Vagina (tissue), 2 donors: Measurements from ENCODE around the gene PKDCC. TPM values are rescaled to one million over a fixed set of nuclear protein-coding genes. Genes with fewer than 3 reads are reported as not detected.
A peak's percentile ranks its signal among the peaks of the same experiment; 100 is the strongest.

Experiments
- DNase-seq, 2 donors: peaks; one replicate each; pipeline ENCODE4 v3.0.0-alpha.2; 2017; ENCODE audit errors: extremely low spot score in 2 of 2
- H3K27ac ChIP-seq: fragments of 200-600 bp; sonication (generic); one replicate; pipeline ENCODE4 v1.5.1; 2019
- H3K27me3 ChIP-seq: fragments of 200-600 bp; sonication (generic); one replicate; pipeline ENCODE4 v1.5.1; 2019
- H3K36me3 ChIP-seq, 2 donors: fragments of 200-600 bp; sonication (generic); one replicate each; pipeline ENCODE4 v1.5.1; 2017 to 2019
- H3K4me1 ChIP-seq: fragments of 200-600 bp; sonication (generic); one replicate; pipeline ENCODE4 v1.5.1; 2019
- H3K4me3 ChIP-seq, 2 donors: fragments of 200-600 bp; sonication (generic); 1 replicate in 1 of 2; 2 replicates in 1 of 2; pipeline ENCODE4 v1.5.1; 2016 to 2019
- H3K9me3 ChIP-seq: fragments of 200-600 bp; sonication (generic); one replicate; pipeline ENCODE4 v1.5.1; 2019
- POLR2A ChIP-seq, 2 donors: fragments of 450-650 bp; IDR thresholded peaks; one replicate each; pipeline ENCODE4 v1.6.1; 2017; ENCODE audit warnings: antibody characterized with exemption in 2 of 2, mild to moderate bottlenecking in 2 of 2, moderate library complexity in 2 of 2
- POLR2AphosphoS5 ChIP-seq, 2 donors: sonication (generic); formaldehyde crosslinking; IDR thresholded peaks; one replicate each; pipeline ENCODE4 v1.9.0; 2017; ENCODE audit warnings: antibody characterized with exemption in 2 of 2, mild to moderate bottlenecking in 2 of 2, low read depth in 1 of 2; ENCODE audit not compliant: insufficient read depth in 1 of 2
- intact Hi-C: fragments of 100-400 bp; cut with DNase I; formaldehyde crosslinking; loops from one replicate; pipeline ENCODE4 v1.15.1; 2023
- total RNA-seq: library from RNA; depleted of rRNA; stranded (reverse); fragments of >200 nt; gene quantifications from one replicate; pipeline ENCODE4 v1.2.3, GENCODE V29; 2016
- TF ChIP-seq, protein P1 (sequence below), 3 experiments: fragments of 450-650 bp in 2 of 3; fragments of 200-600 bp in 1 of 3; sonication (generic) in 1 of 3; IDR thresholded peaks; one replicate each; pipeline ENCODE4 v1.5.1; 2017 to 2019; ENCODE audit warnings: antibody characterized with exemption in 3 of 3, mild to moderate bottlenecking in 2 of 3, moderate library complexity in 2 of 3

The PKDCC gene
- total RNA-seq, 1 donor from 2014 or later, result 146 TPM

DNA sequence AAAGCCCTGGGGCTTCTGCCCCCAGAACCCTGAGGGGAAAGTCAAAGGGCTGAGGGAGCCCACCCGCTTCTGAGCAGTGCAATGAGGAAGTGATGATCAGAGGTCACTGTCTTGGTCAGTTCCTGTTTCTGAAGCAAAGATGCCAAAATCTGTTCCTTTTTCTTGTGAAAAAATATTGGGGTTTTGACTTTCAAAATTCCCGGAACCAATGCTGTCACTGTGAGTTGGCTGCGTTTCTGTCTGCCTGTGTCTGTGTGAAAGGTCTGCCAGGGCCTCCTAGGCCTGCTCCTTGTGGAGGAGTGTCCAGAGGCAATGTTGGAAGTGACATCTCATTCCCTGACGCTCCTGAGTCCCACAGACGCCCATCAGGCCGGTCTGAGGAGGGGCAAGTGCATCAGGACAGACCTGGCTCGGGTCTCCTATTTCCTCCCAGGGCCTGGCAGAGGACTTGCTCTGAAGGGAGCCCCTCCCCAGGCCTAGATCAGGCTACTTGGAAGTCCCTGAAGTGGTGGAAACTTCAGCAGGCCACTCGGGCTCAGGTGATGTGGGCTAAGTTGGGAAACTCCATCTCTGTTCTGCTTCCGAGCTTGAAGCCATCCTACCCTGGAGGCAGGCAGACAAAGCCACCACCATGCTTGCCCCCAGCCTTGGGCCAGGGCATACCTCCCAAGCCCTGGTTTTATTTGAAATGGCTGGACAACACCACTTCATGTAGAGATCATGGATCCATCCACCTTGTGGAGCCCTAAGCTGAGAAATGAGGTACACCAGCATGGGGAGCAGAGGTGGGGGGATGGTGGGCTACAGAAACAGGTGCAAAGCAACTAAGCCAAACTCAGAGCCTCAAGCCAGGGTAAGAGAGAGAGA is 51.0 kb downstream of the PKDCC start:
- intact Hi-C loops, result loop anchor here (5.0 to 10.0 kb wide), 2 partner anchors 138 to 236 kb away; no protein-coding TSS in a partner anchor
- no peak for DNase-seq
- peaks cover 21% of the 10 kb centered on the region for H3K4me1 ChIP-seq
- H3K4me3 ChIP-seq, result no peak overlapping the region
- no peaks in the 10 kb centered on the region for H3K9me3 ChIP-seq
- TF ChIP-seq POLR2AphosphoS5 (IDR thresholded peaks at IDR 0.05; ENCODE audit: insufficient read depth in 1 of 2, low read depth in 1 of 2), result peak in 1 of 2 donors; percentile 19
- TF ChIP-seq, protein P1, sequence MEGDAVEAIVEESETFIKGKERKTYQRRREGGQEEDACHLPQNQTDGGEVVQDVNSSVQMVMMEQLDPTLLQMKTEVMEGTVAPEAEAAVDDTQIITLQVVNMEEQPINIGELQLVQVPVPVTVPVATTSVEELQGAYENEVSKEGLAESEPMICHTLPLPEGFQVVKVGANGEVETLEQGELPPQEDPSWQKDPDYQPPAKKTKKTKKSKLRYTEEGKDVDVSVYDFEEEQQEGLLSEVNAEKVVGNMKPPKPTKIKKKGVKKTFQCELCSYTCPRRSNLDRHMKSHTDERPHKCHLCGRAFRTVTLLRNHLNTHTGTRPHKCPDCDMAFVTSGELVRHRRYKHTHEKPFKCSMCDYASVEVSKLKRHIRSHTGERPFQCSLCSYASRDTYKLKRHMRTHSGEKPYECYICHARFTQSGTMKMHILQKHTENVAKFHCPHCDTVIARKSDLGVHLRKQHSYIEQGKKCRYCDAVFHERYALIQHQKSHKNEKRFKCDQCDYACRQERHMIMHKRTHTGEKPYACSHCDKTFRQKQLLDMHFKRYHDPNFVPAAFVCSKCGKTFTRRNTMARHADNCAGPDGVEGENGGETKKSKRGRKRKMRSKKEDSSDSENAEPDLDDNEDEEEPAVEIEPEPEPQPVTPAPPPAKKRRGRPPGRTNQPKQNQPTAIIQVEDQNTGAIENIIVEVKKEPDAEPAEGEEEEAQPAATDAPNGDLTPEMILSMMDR (IDR thresholded peaks at IDR 0.05), result no peak
- no peak for TF ChIP-seq POLR2A (IDR thresholded peaks at IDR 0.05)
- no peaks in the 10 kb centered on the region for H3K27me3 ChIP-seq
- peak overlapping the region; percentile 43 for H3K27ac ChIP-seq
- H3K36me3 ChIP-seq, result no peaks in the 10 kb centered on the region

DNA sequence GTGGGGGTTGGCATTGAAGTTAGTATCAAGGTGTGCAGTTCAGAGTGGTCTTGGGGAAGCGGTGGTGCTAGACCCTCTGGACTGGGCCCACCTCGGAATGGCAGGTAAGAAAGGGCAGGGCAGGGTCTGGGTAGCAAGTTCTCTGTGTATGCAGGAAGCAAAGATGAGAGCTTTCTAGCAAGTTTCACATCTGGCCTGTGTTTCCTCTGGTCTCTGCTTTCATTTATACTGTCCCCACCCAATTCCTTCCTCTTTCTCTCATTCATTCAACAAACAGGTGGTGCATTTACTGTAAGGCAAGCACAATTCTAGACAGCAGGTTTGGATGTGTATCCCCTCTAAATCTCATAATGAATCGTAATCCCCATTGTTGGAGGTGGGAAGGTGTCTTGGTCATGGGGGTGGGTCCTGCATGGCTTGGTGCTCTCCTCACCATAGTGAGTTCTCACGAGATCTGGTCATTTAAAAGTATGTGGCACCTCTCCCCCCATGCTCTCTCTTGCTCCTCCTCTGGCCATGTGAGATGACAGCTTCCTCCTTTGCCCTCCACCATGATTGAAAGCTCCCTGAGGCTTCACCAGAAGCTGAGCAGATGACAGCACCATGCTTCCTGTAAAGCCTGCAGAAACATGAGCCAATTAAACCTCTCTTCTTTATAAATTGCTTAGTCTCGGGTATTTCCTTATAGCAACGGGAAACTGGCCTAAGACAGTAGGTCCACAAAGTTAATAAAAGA is 51.8 kb downstream of the PKDCC start:
- DNase-seq, result peak in 1 of 2 donors; percentile 83
- Histone ChIP-seq H3K27ac (no peak overlapping the region), H3K4me1 (peaks cover 21% of the 10 kb centered on the region), H3K4me3 (no peak overlapping the region), H3K27me3 (no peaks in the 10 kb centered on the region), H3K36me3 (no peaks in the 10 kb centered on the region), H3K9me3 (no peaks in the 10 kb centered on the region)
- TF ChIP-seq POLR2A (IDR thresholded peaks at IDR 0.05) (no peak), POLR2AphosphoS5 (IDR thresholded peaks at IDR 0.05; ENCODE audit: insufficient read depth in 1 of 2, low read depth in 1 of 2) (no peak)
- TF ChIP-seq, protein P1 (IDR thresholded peaks at IDR 0.05), result no peak
- intact Hi-C loops, result loop anchor here (5.0 to 10.0 kb wide), 3 partner anchors 138 to 255 kb away; no protein-coding TSS in a partner anchor

DNA sequence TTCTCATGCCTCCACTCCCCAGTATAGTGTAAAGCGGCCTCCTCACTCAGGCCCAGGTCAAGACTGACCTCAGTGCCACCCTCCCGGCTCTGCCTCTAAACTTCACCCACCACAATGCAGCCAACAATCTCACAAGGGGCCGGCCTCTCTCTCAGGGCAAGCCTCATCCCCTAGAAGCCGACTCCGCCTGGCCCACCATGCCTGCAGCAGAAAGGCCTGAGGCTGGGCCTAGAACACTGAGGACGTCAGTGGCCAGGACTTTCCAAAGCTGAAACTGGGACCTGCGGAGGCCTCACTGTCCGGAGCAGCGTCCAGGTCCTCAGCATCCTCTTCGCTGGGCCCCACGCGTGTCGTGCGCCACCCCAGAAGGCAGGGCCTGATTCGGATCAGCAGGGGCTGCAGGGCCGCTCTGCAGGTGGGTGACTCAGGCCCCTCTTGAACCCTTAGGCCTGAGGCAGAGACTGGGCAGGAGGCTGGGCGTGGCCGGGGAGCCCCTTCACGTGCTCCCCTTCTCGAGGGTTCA is 52.9 kb downstream of the PKDCC start:
- no peaks in the 10 kb centered on the region for H3K9me3 ChIP-seq
- H3K4me3 ChIP-seq, result peak overlapping the region; percentile 44 to 53
- no peaks in the 10 kb centered on the region for H3K27me3 ChIP-seq
- intact Hi-C loops, result loop anchor here (10.0 kb wide), 1 partner anchor 254 kb away; no protein-coding TSS in a partner anchor
- peak overlapping the region; percentile 82 for H3K27ac ChIP-seq
- H3K4me1 ChIP-seq, result peaks cover 21% of the 10 kb centered on the region
- peak in 1 of 2 donors; percentile 82 for DNase-seq
- H3K36me3 ChIP-seq, result no peaks in the 10 kb centered on the region
- TF ChIP-seq POLR2AphosphoS5 (IDR thresholded peaks at IDR 0.05; ENCODE audit: insufficient read depth in 1 of 2, low read depth in 1 of 2) (peak in 1 of 2 donors; percentile 31), POLR2A (IDR thresholded peaks at IDR 0.05) (no peak)
- TF ChIP-seq, protein P1 (IDR thresholded peaks at IDR 0.05), result no peak

DNA sequence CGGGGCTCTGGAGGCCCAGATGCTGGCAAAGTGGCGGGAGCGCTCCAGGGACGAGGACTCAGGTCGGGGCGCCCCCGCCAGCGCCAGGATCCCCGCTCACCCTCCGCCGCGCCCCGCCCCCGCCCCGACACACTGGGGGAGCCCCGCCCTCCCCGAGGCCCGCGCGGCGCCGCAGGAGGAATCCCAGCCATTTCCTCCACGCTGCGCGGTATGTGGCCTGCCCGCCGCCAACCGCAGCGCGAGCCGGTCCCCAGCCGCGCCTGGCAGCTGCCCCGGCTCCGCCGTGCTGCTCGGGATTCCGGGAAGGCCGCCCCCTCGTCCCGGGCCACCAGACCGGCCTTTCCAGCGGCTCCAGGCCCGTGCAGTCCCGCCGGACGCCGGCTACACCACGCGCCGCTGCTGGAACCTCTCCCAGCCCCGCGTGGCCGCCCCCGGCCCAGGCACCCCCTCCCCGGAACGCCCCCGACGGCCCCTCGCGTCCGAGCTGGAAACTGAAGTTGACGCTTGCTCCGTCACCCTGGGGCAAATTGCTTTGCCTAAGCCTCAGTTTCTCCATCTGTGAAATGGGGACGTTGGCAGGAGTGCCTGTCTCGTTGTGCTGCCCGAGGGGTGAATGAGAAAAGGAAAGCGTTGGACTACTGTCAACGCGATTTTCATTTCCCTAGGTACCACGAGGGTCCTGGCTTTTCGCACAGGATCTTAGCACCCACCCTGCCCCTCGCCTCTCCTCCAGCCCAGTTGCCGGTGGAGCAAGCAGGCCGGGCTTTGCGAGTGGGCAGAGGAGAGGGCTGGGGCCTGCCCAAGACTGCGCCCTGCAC is 53.6 kb downstream of the PKDCC start:
- Histone ChIP-seq H3K4me1 (peaks cover 21% of the 10 kb centered on the region), H3K4me3 (peak overlapping the region; percentile 44 to 53), H3K27ac (peak overlapping the region; percentile 82), H3K9me3 (no peaks in the 10 kb centered on the region), H3K27me3 (no peaks in the 10 kb centered on the region), H3K36me3 (no peaks in the 10 kb centered on the region)
- intact Hi-C loops, result loop anchor here (10.0 kb wide), 1 partner anchor 253 kb away; no protein-coding TSS in a partner anchor
- TF ChIP-seq POLR2A (IDR thresholded peaks at IDR 0.05), result no peak
- peak in 1 of 2 donors; percentile 79 for TF ChIP-seq POLR2AphosphoS5 (IDR thresholded peaks at IDR 0.05; ENCODE audit: insufficient read depth in 1 of 2, low read depth in 1 of 2)
- DNase-seq, result no peak
